Fibroblast of pulmonary artery (primary cell): ENCODE results near the gene RAP1GAP.
A peak's percentile ranks its signal among the peaks of the same experiment; 100 is the strongest.

Source experiments
- DNase-seq: peaks from one replicate; pipeline ENCODE4 v3.0.0-alpha.2; 2010; ENCODE audit warnings: low read depth
- H3K4me3 ChIP-seq: replicated peaks from 2 replicates; pipeline ENCODE4 v1.5.1; 2011; ENCODE audit warnings: low read depth, mild to moderate bottlenecking, control low read depth, low read length, moderate library complexity
- CTCF ChIP-seq: IDR thresholded peaks from 2 replicates; pipeline ENCODE4 v1.5.1; 2011; ENCODE audit warnings: mild to moderate bottlenecking, control low read depth, low read length, inconsistent platforms; ENCODE audit errors: missing control alignments

RAP1GAP gene

GRCh38 chr1:21670956-21671902 lies 2.1 kb upstream of the RAP1GAP start:
- H3K4me3 ChIP-seq: no peak overlapping the region
- DNase-seq: no peak
- TF ChIP-seq CTCF: no peak

- TF ChIP-seq CTCF: no peak
- no peak overlapping the region for H3K4me3 ChIP-seq
Observed at GRCh38 chr1:21670059-21670881, 1.1 kb upstream of the RAP1GAP start.

GRCh38 chr1:21668951-21669257 lies 253 bp downstream of the RAP1GAP start:
- H3K4me3 ChIP-seq: peak overlapping the region; percentile 30
- TF ChIP-seq CTCF: no peak
- no peak for DNase-seq

More at GRCh38 chr1:21670059-21670881, 1.1 kb upstream of the RAP1GAP start:
- DNase-seq: no peak

DNA sequence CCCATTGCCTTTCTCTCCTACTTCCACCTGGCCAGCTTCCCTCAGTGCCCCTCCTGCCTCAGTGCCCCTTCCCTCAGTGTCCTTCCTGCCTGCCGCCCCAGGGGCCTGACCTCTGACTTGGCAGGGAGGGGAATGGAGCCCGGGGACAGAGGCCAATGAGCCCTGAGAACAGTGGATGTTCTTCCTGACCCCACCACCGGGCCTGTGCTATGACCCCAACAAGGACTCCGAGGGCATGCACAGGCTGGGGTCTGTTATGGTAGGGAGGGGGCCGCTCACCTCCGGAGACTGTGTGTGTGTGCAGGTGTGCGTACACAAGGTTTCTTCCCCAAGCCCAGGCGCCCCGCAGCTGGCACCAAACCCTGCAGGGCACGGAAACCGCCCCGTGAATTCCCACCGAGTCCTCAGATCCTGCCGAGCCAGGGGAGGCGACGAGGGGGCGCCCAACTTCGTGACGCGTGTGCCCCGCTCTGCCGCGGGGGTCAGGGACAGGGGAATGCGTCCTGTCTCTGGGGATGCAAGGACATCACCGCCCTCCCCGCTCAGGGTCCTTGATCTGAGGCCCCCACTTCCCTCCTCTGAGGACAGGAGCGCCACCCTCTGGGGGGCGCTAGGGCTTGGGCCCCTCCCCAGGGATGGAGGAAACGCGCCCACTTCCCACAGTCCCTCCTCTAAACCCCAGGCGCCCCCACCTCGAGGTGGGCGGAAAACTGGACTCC lies 766 bp downstream of the RAP1GAP start:
- DNase-seq: no peak
- TF ChIP-seq CTCF: no peak
- peak overlapping the region; percentile 30 for H3K4me3 ChIP-seq

- no peak overlapping the region for H3K4me3 ChIP-seq
- DNase-seq: no peak
- no peak for TF ChIP-seq CTCF
Observed at GRCh38 chr1:21667348-21668231, 1.6 kb downstream of the RAP1GAP start.
